K562 (cell line): ENCODE results near the gene ZNF438. TPM values are rescaled to one million over a fixed set of nuclear protein-coding genes. Genes with fewer than 3 reads are reported as not detected.

ENCODE experiments used
- ATAC-seq: fragments of 200-7000 bp; cut with Tn5 transposase; 3 replicates; pipeline ENCODE4 v1.9.1; 2020; ENCODE audit warnings: moderate library complexity
- BruUV-seq: library from RNA; stranded (reverse); fragments of 400-500 nt; replicated peaks from 2 replicates; lab custom pipeline; 2021; lab: Mats Ljungman, UMichigan
- CTCF ChIA-PET: fragments of 300-600 bp; formaldehyde crosslinking; extraction: SDS; loops from one replicate; lab custom pipeline; 2021; ENCODE audit warnings: low intra/inter-chr PET ratio; lab: Yijun Ruan, JAX
- POLR2A ChIA-PET: fragments of 300-600, 350-650 bp; sonication (Branson Sonifier 250); formaldehyde crosslinking; extraction: SDS; loops from one replicate; lab custom pipeline; 2021; ENCODE audit warnings: antibody characterized with exemption, inconsistent platforms; lab: Yijun Ruan, JAX
- DNase-seq, 4 experiments: peaks; one replicate each; pipeline versions ENCODE4 v3.0.0 to v3.0.0-alpha.2; 2011 to 2018; ENCODE audit warnings: low spot score in 3 of 4, mixed read lengths in 3 of 4; ENCODE audit errors: extremely low read depth in 1 of 4
- FAIRE-seq: peaks from 2 replicates; lab custom pipeline; 2011; peaks lifted over from hg19 to GRCh38; lab: Jason Lieb, UNC
- H2AFZ ChIP-seq: 2 replicates; pipeline ENCODE4 v1.6.0; 2011; ENCODE audit warnings: low read depth, low read length, control low read depth, inconsistent platforms
- H3K27ac ChIP-seq: fragments of 200-600 bp; 3 replicates; pipeline ENCODE4 v1.8.0; 2011; ENCODE audit warnings: low read depth, mild to moderate bottlenecking, control low read depth, inconsistent platforms, low read length, moderate library complexity, mixed read lengths; ENCODE audit errors: extremely low read depth
- H3K27me3 ChIP-seq, 2 experiments: fragments of 300-600 bp in 1 of 2; 2 replicates in 1 of 2; 3 replicates in 1 of 2; pipeline versions ENCODE4 v1.6.0 to v1.8.0; 2011; ENCODE audit warnings: inconsistent platforms in 2 of 2, low read length in 2 of 2, mild to moderate bottlenecking in 1 of 2, mixed read lengths in 1 of 2, moderate library complexity in 1 of 2; ENCODE audit not compliant: control insufficient read depth in 2 of 2, insufficient read depth in 2 of 2
- H3K36me3 ChIP-seq: fragments of 300-600 bp; 3 replicates; pipeline ENCODE4 v1.8.0; 2011; ENCODE audit warnings: mild to moderate bottlenecking, low read length, inconsistent platforms; ENCODE audit not compliant: control insufficient read depth, insufficient read depth
- H3K4me1 ChIP-seq, 2 experiments: fragments of 200-600 bp in 1 of 2; replicated peaks in 1 of 2; 2 replicates in 1 of 2; 3 replicates in 1 of 2; pipeline versions ENCODE4 v1.5.1 to v1.8.0; 2011; ENCODE audit warnings: inconsistent platforms in 2 of 2, low read length in 2 of 2, mild to moderate bottlenecking in 1 of 2, mixed read lengths in 1 of 2, moderate library complexity in 1 of 2; ENCODE audit not compliant: control insufficient read depth in 2 of 2, insufficient read depth in 2 of 2
- H3K4me2 ChIP-seq: 2 replicates; pipeline ENCODE4 v1.6.1; 2011; ENCODE audit warnings: low read length, control low read depth, inconsistent platforms, mixed read lengths; ENCODE audit not compliant: insufficient read depth
- H3K4me3 ChIP-seq: fragments of 200-600 bp; sonication (generic), shearing (Covaris generic); 2 replicates; pipeline ENCODE4 v1.5.1; 2016; ENCODE audit warnings: control low read depth, inconsistent platforms
- H3K79me2 ChIP-seq: fragments of 200-600 bp; 3 replicates; pipeline ENCODE4 v1.8.0; 2011; ENCODE audit warnings: low read length, inconsistent platforms; ENCODE audit not compliant: control insufficient read depth, insufficient read depth
- H3K9ac ChIP-seq, 2 experiments: 2 replicates each; pipeline versions ENCODE4 v1.6.0 to v1.6.1; 2011; ENCODE audit warnings: low read depth in 2 of 2, low read length in 2 of 2, control low read depth in 1 of 2, inconsistent platforms in 1 of 2, mild to moderate bottlenecking in 1 of 2, mixed read lengths in 1 of 2; ENCODE audit not compliant: insufficient read depth in 1 of 2
- H3K9me1 ChIP-seq: one replicate; pipeline ENCODE4 v1.6.0; 2011; ENCODE audit warnings: inconsistent platforms, mild to moderate bottlenecking, low read length, moderate library complexity; ENCODE audit not compliant: control insufficient read depth, insufficient read depth
- H3K9me3 ChIP-seq: replicated peaks from 2 replicates; pipeline ENCODE4 v1.5.1; 2011; ENCODE audit warnings: low read depth, low read length, inconsistent platforms; ENCODE audit not compliant: control insufficient read depth, insufficient read depth
- H4K20me1 ChIP-seq: replicated peaks from 2 replicates; pipeline ENCODE4 v1.6.1; 2011; ENCODE audit warnings: low read length, inconsistent platforms, mixed read lengths; ENCODE audit not compliant: control insufficient read depth, insufficient read depth
- FOXA3 ChIP-seq, 2 experiments: fragments of 450-650 bp in 1 of 2; sonication (generic) in 1 of 2; formaldehyde crosslinking; IDR thresholded peaks in 1 of 2; conservative IDR thresholded peaks in 1 of 2; 2 replicates each; pipeline versions ENCODE4 v1.4.0 to v1.8.0; 2020 to 2022; ENCODE audit warnings: mild to moderate bottlenecking in 2 of 2, missing genetic modification reagents in 1 of 2
- FOXJ2 ChIP-seq: fragments of 200-800 bp; sonication (Bioruptor generic); IDR thresholded peaks from 2 replicates; pipeline ENCODE4 v1.6.1; 2016; ENCODE audit warnings: missing genetic modification characterization, missing compliant biosample characterization
- HDAC3 ChIP-seq: fragments of 450-650 bp; IDR thresholded peaks from 2 replicates; pipeline ENCODE4 v1.6.1; 2018; ENCODE audit warnings: borderline replicate concordance, mild to moderate bottlenecking, moderate library complexity; ENCODE audit not compliant: partially characterized antibody
- MTA3 ChIP-seq: fragments of 450-650 bp; formaldehyde crosslinking; IDR thresholded peaks from 2 replicates; pipeline ENCODE4 v1.6.1; 2017; ENCODE audit warnings: mild to moderate bottlenecking, borderline replicate concordance
- NR4A1 ChIP-seq, 2 experiments: fragments of 250-450 bp in 1 of 2; fragments of 450-650 bp in 1 of 2; sonication (Bioruptor Pico) in 1 of 2; IDR thresholded peaks; 2 replicates each; pipeline versions ENCODE4 v1.4.0 to v1.6.1; 2016 to 2020; ENCODE audit warnings: mild to moderate bottlenecking in 2 of 2, missing compliant biosample characterization in 1 of 2, missing genetic modification characterization in 1 of 2, moderate library complexity in 1 of 2
- PRPF4 ChIP-seq: fragments of 200-400 bp; formaldehyde crosslinking; IDR thresholded peaks from one replicate; pipeline ENCODE4 v1.6.1; 2017; ENCODE audit warnings: low read length, low read depth, mild to moderate bottlenecking; ENCODE audit not compliant: insufficient read depth, poor library complexity, severe bottlenecking
- RAD21 ChIP-seq, 2 experiments: fragments of 250-450 bp in 1 of 2; fragments of 450-650 bp in 1 of 2; sonication (Bioruptor Pico) in 1 of 2; formaldehyde crosslinking in 1 of 2; IDR thresholded peaks in 1 of 2; conservative IDR thresholded peaks in 1 of 2; 2 replicates each; pipeline versions ENCODE4 v1.4.0 to v1.8.0; 2020 to 2022; ENCODE audit warnings: mild to moderate bottlenecking in 2 of 2, moderate library complexity in 1 of 2
- TBL1XR1 ChIP-seq, 2 experiments: IDR thresholded peaks; 2 replicates each; pipeline ENCODE4 v1.6.1; 2012; ENCODE audit warnings: improper control_type of control experiment in 2 of 2, low read length in 2 of 2, mild to moderate bottlenecking in 1 of 2
- TRIM28 ChIP-seq: fragments of 450-650 bp; IDR thresholded peaks from 2 replicates; pipeline ENCODE4 v1.6.1; 2017
- ZKSCAN3 ChIP-seq: fragments of 250-450 bp; sonication (Bioruptor Pico); IDR thresholded peaks from 2 replicates; pipeline ENCODE4 v1.4.0; 2020
- ZNF217 ChIP-seq: sonication (generic); formaldehyde crosslinking; IDR thresholded peaks from 2 replicates; pipeline ENCODE4 v1.8.0; 2022; ENCODE audit warnings: mild to moderate bottlenecking, missing genetic modification reagents
- WGBS: fragments of 100-300 bp; shearing (Covaris generic); methylation state at CpG from one replicate; pipeline ENCODE4 v1.1.6; 2016; ENCODE audit warnings: low coverage, mixed read lengths; ENCODE audit not compliant: insufficient coverage; ENCODE audit errors: missing lambda C conversion rate; 5-methylcytosine and 5-hydroxymethylcytosine counted together
- in situ Hi-C: fragments of 300-500 bp; cut with MboI; formaldehyde crosslinking; loops from 4 replicates; pipeline ENCODE4 v1.15.0; 2018; ENCODE audit warnings: inconsistent platforms, mixed read lengths
- intact Hi-C: fragments of 100-400 bp; cut with micrococcal nuclease; formaldehyde crosslinking; loops from 2 replicates; pipeline ENCODE4 v1.14.2; 2022
- polyA plus RNA-seq, 8 experiments: library from polyadenylated mRNA; depleted of rRNA in 4 of 8; stranded (reverse) in 5 of 8; unstranded in 3 of 8; fragments of >200 nt; fragmentation: Nextera tagmentation in 2 of 8; fragmentation: Illumina TruSeq in 1 of 8; extraction: Ambion mirVana in 2 of 8; extraction: Trizol in 1 of 8; gene quantifications; 2 replicates each; pipeline versions ENCODE4 v1.2.1 to v1.2.3, GENCODE V29; 2011 to 2014; ENCODE audit warnings: inconsistent platforms in 1 of 8, missing spikeins in 1 of 8
- total RNA-seq, 7 experiments: library from RNA; depleted of rRNA in 6 of 7; stranded (reverse); fragments of >200 nt in 6 of 7; fragmentation: Illumina TruSeq in 2 of 7; extraction: Trizol in 2 of 7; gene quantifications; 2 replicates each; pipeline versions ENCODE4 v1.2.1 to v1.2.3, GENCODE V29; 2011 to 2021; ENCODE audit warnings: low replicate concordance in 1 of 7
- TF ChIP-seq, protein P1 (sequence below), 2 experiments: fragments of 250-450 bp in 1 of 2; fragments of 450-650 bp in 1 of 2; sonication (Bioruptor Pico) in 1 of 2; IDR thresholded peaks; 2 replicates each; pipeline versions ENCODE4 v1.6.1 to v1.8.0; 2016 to 2021; ENCODE audit warnings: mild to moderate bottlenecking in 2 of 2, moderate library complexity in 2 of 2, missing compliant biosample characterization in 1 of 2, missing genetic modification characterization in 1 of 2
- TF ChIP-seq, protein P2 (sequence below), 2 experiments: fragments of 450-650 bp in 1 of 2; sonication (generic) in 1 of 2; formaldehyde crosslinking in 1 of 2; IDR thresholded peaks in 1 of 2; conservative IDR thresholded peaks in 1 of 2; 2 replicates each; pipeline versions ENCODE4 v1.6.1 to v1.8.1; 2016 to 2023; ENCODE audit warnings: mild to moderate bottlenecking in 2 of 2, moderate library complexity in 2 of 2, inconsistent platforms in 1 of 2, missing genetic modification reagents in 1 of 2
- TF ChIP-seq, protein P3 (sequence below): fragments of 250-450 bp; sonication (Bioruptor Pico); IDR thresholded peaks from 2 replicates; pipeline ENCODE4 v1.5.0; 2021
- TF ChIP-seq, protein P4 (sequence below): fragments of 250-450 bp; sonication (Bioruptor Pico); IDR thresholded peaks from 2 replicates; pipeline ENCODE4 v1.5.0; 2020; ENCODE audit warnings: mild to moderate bottlenecking

The ZNF438 gene
- total and polyA plus RNA-seq, 9 of the 15 experiments (the other 6 are each of a cell fraction or from before 2014, with no cell fraction given): 0.45 to 1.5 (median 0.91) TPM

GRCh38 chr10:30821261-30821993 lies 210.2 kb downstream of the ZNF438 start:
- Histone ChIP-seq H4K20me1 (peaks cover 9% of the 10 kb centered on the region; the same call in 1 of the 2 replicates), H3K9me3 (no peaks in the 10 kb centered on the region), H3K9ac (no peak overlapping the region), H3K4me3 (no peak overlapping the region), H3K27ac (no peak overlapping the region), H3K36me3 (no peaks in the 10 kb centered on the region), H3K9me1 (peaks cover 3% of the 10 kb centered on the region), H3K4me1 (peaks cover 21 to 31% of the 10 kb centered on the region in 2 experiments), H3K4me2 (no peak overlapping the region), H3K79me2 (no peaks in the 10 kb centered on the region), H2AFZ (no peak overlapping the region), H3K27me3 (peaks cover 0 to 23% of the 10 kb centered on the region in 2 experiments; a peak in 3 of 5 replicates)
- intact Hi-C loops (no loop called here), in situ Hi-C loops (no loop called here)
- CTCF ChIA-PET: no interaction called here
- POLR2A ChIA-PET: interaction anchor here (0.6 to 0.7 kb wide), 3 partner anchors 13 to 103 kb away, joined by 3 to 4 read pairs (median 3); no protein-coding TSS in a partner anchor
- peak in 2 of 4 experiments; percentile 47 to 55 for DNase-seq
- BruUV-seq: no TSS peak
- peak; percentile 68 for ATAC-seq
- WGBS: 0% methylated on average over 10 of the region's 10 CpGs
- FAIRE-seq: peak; percentile 91
- peak in 1 of 2 experiments; percentile 52; a peak in 1 of 4 replicates for TF ChIP-seq TBL1XR1 (IDR thresholded peaks at IDR 0.05; ENCODE audit: low read length in 2 of 2)
- no peak for TF ChIP-seq PRPF4
- TF ChIP-seq, protein P1, sequence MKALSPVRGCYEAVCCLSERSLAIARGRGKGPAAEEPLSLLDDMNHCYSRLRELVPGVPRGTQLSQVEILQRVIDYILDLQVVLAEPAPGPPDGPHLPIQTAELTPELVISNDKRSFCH (CRISPR knock-in tag; IDR thresholded peaks at IDR 0.05): no peak
- TF ChIP-seq, protein P1 (tag; IDR thresholded peaks at IDR 0.05): no peak
- no peak for TF ChIP-seq ZNF217 (CRISPR knock-in tag)
- TF ChIP-seq, protein P2, sequence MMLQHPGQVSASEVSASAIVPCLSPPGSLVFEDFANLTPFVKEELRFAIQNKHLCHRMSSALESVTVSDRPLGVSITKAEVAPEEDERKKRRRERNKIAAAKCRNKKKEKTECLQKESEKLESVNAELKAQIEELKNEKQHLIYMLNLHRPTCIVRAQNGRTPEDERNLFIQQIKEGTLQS (IDR thresholded peaks at IDR 0.05): no peak
- TF ChIP-seq, protein P2 (CRISPR knock-in tag; conservative IDR thresholded peaks at IDR 0.05): no peak
- TF ChIP-seq, protein P3, sequence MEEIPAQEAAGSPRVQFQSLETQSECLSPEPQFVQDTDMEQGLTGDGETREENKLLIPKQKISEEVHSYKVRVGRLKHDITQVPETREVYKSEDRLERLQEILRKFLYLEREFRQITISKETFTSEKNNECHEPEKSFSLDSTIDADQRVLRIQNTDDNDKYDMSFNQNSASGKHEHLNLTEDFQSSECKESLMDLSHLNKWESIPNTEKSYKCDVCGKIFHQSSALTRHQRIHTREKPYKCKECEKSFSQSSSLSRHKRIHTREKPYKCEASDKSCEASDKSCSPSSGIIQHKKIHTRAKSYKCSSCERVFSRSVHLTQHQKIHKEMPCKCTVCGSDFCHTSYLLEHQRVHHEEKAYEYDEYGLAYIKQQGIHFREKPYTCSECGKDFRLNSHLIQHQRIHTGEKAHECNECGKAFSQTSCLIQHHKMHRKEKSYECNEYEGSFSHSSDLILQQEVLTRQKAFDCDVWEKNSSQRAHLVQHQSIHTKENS (CRISPR knock-in tag): no peak
- TF ChIP-seq HDAC3: no peak
- TF ChIP-seq MTA3: peak; percentile 58; the same call in 1 of the 2 replicates
- TF ChIP-seq, protein P4, sequence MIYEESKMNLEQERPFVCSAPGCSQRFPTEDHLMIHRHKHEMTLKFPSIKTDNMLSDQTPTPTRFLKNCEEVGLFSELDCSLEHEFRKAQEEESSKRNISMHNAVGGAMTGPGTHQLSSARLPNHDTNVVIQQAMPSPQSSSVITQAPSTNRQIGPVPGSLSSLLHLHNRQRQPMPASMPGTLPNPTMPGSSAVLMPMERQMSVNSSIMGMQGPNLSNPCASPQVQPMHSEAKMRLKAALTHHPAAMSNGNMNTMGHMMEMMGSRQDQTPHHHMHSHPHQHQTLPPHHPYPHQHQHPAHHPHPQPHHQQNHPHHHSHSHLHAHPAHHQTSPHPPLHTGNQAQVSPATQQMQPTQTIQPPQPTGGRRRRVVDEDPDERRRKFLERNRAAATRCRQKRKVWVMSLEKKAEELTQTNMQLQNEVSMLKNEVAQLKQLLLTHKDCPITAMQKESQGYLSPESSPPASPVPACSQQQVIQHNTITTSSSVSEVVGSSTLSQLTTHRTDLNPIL (CRISPR knock-in tag): no peak
- TF ChIP-seq RAD21 (CRISPR knock-in tag; conservative IDR thresholded peaks at IDR 0.05 in 1 of 2, IDR thresholded peaks at IDR 0.05 in 1 of 2): no peak
- peak; percentile 90 for TF ChIP-seq FOXJ2 (tag)
- TF ChIP-seq TRIM28: no peak
- TF ChIP-seq NR4A1 (CRISPR knock-in tag; IDR thresholded peaks at IDR 0.05): no peak
- TF ChIP-seq NR4A1 (tag; IDR thresholded peaks at IDR 0.05): peak; percentile 64; the same call in 1 of the 2 replicates
- no peak for TF ChIP-seq FOXA3 (CRISPR knock-in tag; conservative IDR thresholded peaks at IDR 0.05 in 1 of 2, IDR thresholded peaks at IDR 0.05 in 1 of 2)
- TF ChIP-seq ZKSCAN3 (CRISPR knock-in tag): no peak
